ENCODE data around the gene ZNF398.

ZNF398 gene

GRCh38 chr7:149188637-149189259 lies 41.5 kb downstream of the ZNF398 start:
- no peak overlapping the region for H3K27ac ChIP-seq
- no peak for TF ChIP-seq CTCF (conservative IDR thresholded peaks at IDR 0.05)

GRCh38 chr7:149191851-149192250 lies 44.6 kb downstream of the ZNF398 start:
- H3K27ac ChIP-seq: no peak overlapping the region
- no peak for TF ChIP-seq CTCF (conservative IDR thresholded peaks at IDR 0.05)

GRCh38 chr7:149194799-149195179 lies 47.5 kb downstream of the ZNF398 start:
- TF ChIP-seq CTCF (conservative IDR thresholded peaks at IDR 0.05): no peak

GRCh38 chr7:149195180-149196150 lies 48.2 kb downstream of the ZNF398 start, which contains the start of gene ZNF282:
Gene ZNF282 (plus strand): TSS chr7:149195546. CDS start chr7:149195590, 44 bp downstream.
- peak; percentile 91 for TF ChIP-seq CTCF (conservative IDR thresholded peaks at IDR 0.05)
- peak within 1 kb of the TSS; percentile 99 for H3K27ac ChIP-seq

More at GRCh38 chr7:149194799-149195179, 47.5 kb downstream of the ZNF398 start:
- peak overlapping the region; percentile 99 for H3K27ac ChIP-seq

- H3K27ac ChIP-seq: peak overlapping the region; percentile 99
- TF ChIP-seq CTCF (conservative IDR thresholded peaks at IDR 0.05): no peak
Observed at GRCh38 chr7:149196151-149196704, 49.0 kb downstream of the ZNF398 start.

- TF ChIP-seq CTCF (conservative IDR thresholded peaks at IDR 0.05): no peak
- H3K27ac ChIP-seq: peak overlapping the region; percentile 99
Observed at GRCh38 chr7:149196705-149197171, 49.5 kb downstream of the ZNF398 start.

- TF ChIP-seq CTCF (conservative IDR thresholded peaks at IDR 0.05): no peak
- H3K27ac ChIP-seq: peak overlapping the region; percentile 99; the same call in 1 of the 2 replicates
Observed at GRCh38 chr7:149197675-149198074, 50.4 kb downstream of the ZNF398 start.

All from VCaP (cell line).